Karpas-422 (cell line): ENCODE results near the gene NXF1. TPM values are rescaled to one million over a fixed set of nuclear protein-coding genes. Genes with fewer than 3 reads are reported as not detected.
A peak's percentile ranks its signal among the peaks of the same experiment; 100 is the strongest.

ENCODE experiments used
- DNase-seq: peaks from one replicate; pipeline ENCODE4 v3.0.0-alpha.2; 2015
- H2AFZ ChIP-seq: fragments of 200-600 bp; sonication (generic); 2 replicates; pipeline ENCODE4 v1.6.1; 2014; ENCODE audit warnings: antibody characterized with exemption, low read length, mixed read lengths
- H3K27ac ChIP-seq: fragments of 200-600 bp; sonication (generic); 2 replicates; pipeline ENCODE4 v1.5.1; 2014; ENCODE audit warnings: mild to moderate bottlenecking, low read length, moderate library complexity
- H3K27me3 ChIP-seq: fragments of 200-600 bp; sonication (generic); 2 replicates; pipeline ENCODE4 v1.6.1; 2014; ENCODE audit warnings: low read length, mixed read lengths
- H3K36me3 ChIP-seq: fragments of 200-600 bp; sonication (generic); 2 replicates; pipeline ENCODE4 v1.6.1; 2014; ENCODE audit warnings: low read length, mixed read lengths; ENCODE audit not compliant: insufficient read depth
- H3K4me1 ChIP-seq: fragments of 200-600 bp; sonication (generic); 2 replicates; pipeline ENCODE4 v1.6.1; 2014; ENCODE audit warnings: mild to moderate bottlenecking, low read length, mixed read lengths
- H3K4me2 ChIP-seq: fragments of 200-600 bp; sonication (generic); 2 replicates; pipeline ENCODE4 v1.6.1; 2014; ENCODE audit warnings: low read length, low read depth, mild to moderate bottlenecking; ENCODE audit not compliant: poor library complexity, severe bottlenecking
- H3K4me3 ChIP-seq: fragments of 200-600 bp; sonication (generic); 2 replicates; pipeline ENCODE4 v1.5.1; 2014; ENCODE audit warnings: mild to moderate bottlenecking, antibody characterized with exemption, low read length, mixed read lengths
- H3K79me2 ChIP-seq: fragments of 200-600 bp; sonication (generic); 2 replicates; pipeline ENCODE4 v1.6.1; 2014; ENCODE audit warnings: mild to moderate bottlenecking, low read length, mixed read lengths
- H3K9ac ChIP-seq: fragments of 200-600 bp; sonication (generic); 2 replicates; pipeline ENCODE4 v1.6.0; 2014; ENCODE audit warnings: low read length
- H3K9me2 ChIP-seq: fragments of 200-600 bp; sonication (generic), shearing (Covaris generic); replicated peaks from 2 replicates; pipeline ENCODE4 v1.6.0; 2014; ENCODE audit warnings: mild to moderate bottlenecking, low read length, moderate library complexity; ENCODE audit not compliant: insufficient read depth
- H3K9me3 ChIP-seq: fragments of 300-700, 200-600 bp; sonication (generic); 2 replicates; pipeline ENCODE4 v1.6.1; 2014; ENCODE audit warnings: low read length, mixed read lengths
- H4K20me1 ChIP-seq: fragments of 200-600 bp; sonication (generic); 2 replicates; pipeline ENCODE4 v1.6.1; 2014; ENCODE audit warnings: mild to moderate bottlenecking, antibody characterized with exemption, low read length, low read depth; ENCODE audit not compliant: insufficient read depth
- total RNA-seq: library from RNA; depleted of rRNA; stranded (reverse); fragments of >200 nt; shearing (Covaris generic); gene quantifications from 2 replicates; pipeline ENCODE4 v1.2.3, GENCODE V29; 2014; ENCODE audit warnings: low replicate concordance

Gene NXF1
- total RNA-seq, 1 experiment from 2014 or later = 37.5 TPM

DNA sequence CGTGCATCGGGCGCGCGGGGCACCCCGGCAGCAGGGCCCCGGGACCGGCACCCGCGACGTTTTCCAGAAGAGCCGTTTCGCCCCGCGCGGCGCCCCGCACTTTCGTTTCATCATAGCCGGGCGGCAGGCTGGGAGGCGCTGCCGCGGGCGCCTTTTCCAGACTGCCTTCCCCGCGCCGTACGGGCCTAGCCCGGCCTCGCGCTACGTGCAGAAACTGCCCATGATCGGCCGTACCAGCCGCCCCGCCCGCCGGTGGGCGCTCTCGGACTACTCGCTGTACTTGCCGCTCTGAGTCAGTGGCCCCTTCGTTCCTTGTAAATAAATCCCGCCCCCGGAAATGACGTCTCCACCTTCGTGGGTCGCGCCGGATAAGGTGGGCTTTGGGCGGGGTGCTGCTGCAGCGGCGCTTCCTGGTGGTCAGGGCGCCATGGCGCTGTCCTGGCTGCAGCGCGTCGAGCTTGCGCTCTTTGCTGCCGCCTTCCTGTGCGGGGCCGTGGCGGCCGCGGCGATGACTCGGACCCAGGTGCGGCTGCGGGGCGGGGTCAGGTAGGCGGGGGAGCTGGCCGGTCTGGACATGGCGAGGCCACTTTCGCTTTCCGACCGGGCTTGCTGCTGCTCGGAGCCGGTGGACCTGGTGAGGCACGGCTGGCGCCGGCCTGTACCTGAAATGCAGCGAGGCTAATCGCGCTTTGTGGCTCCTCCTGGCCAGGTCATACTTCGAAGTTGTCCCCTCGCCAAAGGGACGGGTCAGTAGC, 18.1 kb downstream of the NXF1 start, which contains the start of gene TMEM179B:
Gene TMEM179B, plus strand, starts transcription at position 398 of the 755 bp plus-strand sequence. Its CDS starts 30 bp downstream, at position 428.
- Histone ChIP-seq H3K9me2 (no peaks in the 10 kb centered on the region), H3K9ac (peak within 1 kb of the TSS; percentile 96), H3K4me3 (peak within 1 kb of the TSS; percentile 89), H3K79me2 (peaks cover 50% of the 10 kb centered on the region), H3K9me3 (no peaks in the 10 kb centered on the region), H3K27me3 (no peaks in the 10 kb centered on the region), H3K36me3 (peaks cover 10% of the 10 kb centered on the region; the same call in 1 of the 2 replicates), H3K4me1 (peaks cover 38% of the 10 kb centered on the region), H4K20me1 (no peaks in the 10 kb centered on the region; the same call in 1 of the 2 replicates), H3K4me2 (peak within 1 kb of the TSS; percentile 78), H2AFZ (no peak within 1 kb of the TSS), H3K27ac (peak within 1 kb of the TSS; percentile 70)
- DNase-seq = peak; percentile 100

- Histone ChIP-seq H3K27ac (peak overlapping the region; percentile 70), H3K4me2 (peak overlapping the region; percentile 78), H3K4me3 (peak overlapping the region; percentile 89), H2AFZ (no peak overlapping the region), H3K27me3 (no peaks in the 10 kb centered on the region), H3K36me3 (peaks cover 7% of the 10 kb centered on the region; the same call in 1 of the 2 replicates), H3K79me2 (peaks cover 47% of the 10 kb centered on the region), H4K20me1 (no peaks in the 10 kb centered on the region; the same call in 1 of the 2 replicates), H3K9ac (peak overlapping the region; percentile 96), H3K9me2 (no peaks in the 10 kb centered on the region), H3K4me1 (peaks cover 35% of the 10 kb centered on the region), H3K9me3 (no peaks in the 10 kb centered on the region)
- peak; percentile 94 for DNase-seq
These were observed 18.8 kb downstream of the NXF1 start for GRCh38 chr11:62786318-62787004.

- H3K27ac ChIP-seq = no peak overlapping the region
- H3K4me2 ChIP-seq = no peak overlapping the region
- no peaks in the 10 kb centered on the region for H3K9me3 ChIP-seq
- H3K27me3 ChIP-seq = no peaks in the 10 kb centered on the region
- H3K9me2 ChIP-seq = no peaks in the 10 kb centered on the region
- no peak overlapping the region for H3K4me3 ChIP-seq
- H3K9ac ChIP-seq = no peak overlapping the region
- no peak overlapping the region for H2AFZ ChIP-seq
- H3K79me2 ChIP-seq = peaks cover 11% of the 10 kb centered on the region
- peaks cover 8% of the 10 kb centered on the region for H3K4me1 ChIP-seq
- no peaks in the 10 kb centered on the region for H4K20me1 ChIP-seq
- H3K36me3 ChIP-seq = 0 out of 2 replicates have a peak, but pooled peaks cover 4% of the 10 kb centered on the region
- DNase-seq = no peak
These were observed 22.5 kb downstream of the NXF1 start for GRCh38 chr11:62782753-62783152.

- Histone ChIP-seq H3K79me2 (peaks cover 9% of the 10 kb centered on the region), H2AFZ (no peak overlapping the region), H4K20me1 (no peaks in the 10 kb centered on the region), H3K9me2 (no peaks in the 10 kb centered on the region), H3K27ac (no peak overlapping the region), H3K4me1 (peaks cover 3% of the 10 kb centered on the region; the same call in 1 of the 2 replicates), H3K9ac (no peak overlapping the region), H3K4me3 (no peak overlapping the region), H3K36me3 (0 out of 2 replicates have a peak, but pooled peaks cover 4% of the 10 kb centered on the region), H3K9me3 (no peaks in the 10 kb centered on the region), H3K4me2 (no peak overlapping the region), H3K27me3 (no peaks in the 10 kb centered on the region)
- no peak for DNase-seq
These were observed 26.8 kb downstream of the NXF1 start for GRCh38 chr11:62778441-62778840.

- no peak overlapping the region for H3K27ac ChIP-seq
These were observed 27.9 kb downstream of the NXF1 start for GRCh38 chr11:62777389-62777788.

DNA sequence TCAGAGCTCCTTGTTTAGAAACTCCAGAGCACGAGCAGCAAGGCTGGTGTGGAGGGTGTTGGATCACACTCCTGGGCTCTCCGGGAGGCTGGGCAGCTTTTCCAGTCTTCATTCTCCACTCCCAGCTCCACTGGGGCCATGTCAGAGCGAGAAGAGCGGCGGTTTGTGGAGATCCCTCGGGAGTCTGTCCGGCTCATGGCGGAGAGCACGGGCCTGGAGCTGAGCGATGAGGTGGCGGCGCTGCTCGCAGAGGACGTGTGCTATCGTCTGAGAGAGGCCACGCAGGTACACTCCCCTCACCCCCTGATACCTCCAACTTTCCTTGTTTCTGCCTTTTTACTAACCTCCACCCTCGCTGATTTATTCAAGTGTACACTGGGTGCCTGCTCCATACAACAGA, 29.6 kb downstream of the NXF1 start:
- no peaks in the 10 kb centered on the region for H3K36me3 ChIP-seq
- H3K4me1 ChIP-seq = peaks cover 19% of the 10 kb centered on the region
- H4K20me1 ChIP-seq = no peaks in the 10 kb centered on the region
- H3K27ac ChIP-seq = no peak overlapping the region
- H3K9ac ChIP-seq = no peak overlapping the region
- no peaks in the 10 kb centered on the region for H3K9me2 ChIP-seq
- DNase-seq = no peak
- H3K79me2 ChIP-seq = peaks cover 28% of the 10 kb centered on the region
- H3K4me2 ChIP-seq = no peak overlapping the region
- no peak overlapping the region for H3K4me3 ChIP-seq
- H3K9me3 ChIP-seq = no peaks in the 10 kb centered on the region
- H2AFZ ChIP-seq = no peak overlapping the region
- H3K27me3 ChIP-seq = no peaks in the 10 kb centered on the region

More at GRCh38 chr11:62777389-62777788, 27.9 kb downstream of the NXF1 start:
- no peaks in the 10 kb centered on the region for H3K36me3 ChIP-seq
- no peaks in the 10 kb centered on the region for H3K9me3 ChIP-seq
- no peak overlapping the region for H2AFZ ChIP-seq
- DNase-seq = no peak
- H3K27me3 ChIP-seq = no peaks in the 10 kb centered on the region
- peaks cover 7% of the 10 kb centered on the region for H3K4me1 ChIP-seq
- H3K4me3 ChIP-seq = no peak overlapping the region
- H3K9ac ChIP-seq = no peak overlapping the region
- no peaks in the 10 kb centered on the region for H3K9me2 ChIP-seq
- H3K79me2 ChIP-seq = peaks cover 18% of the 10 kb centered on the region
- H3K4me2 ChIP-seq = no peak overlapping the region
- no peaks in the 10 kb centered on the region for H4K20me1 ChIP-seq

GRCh38 chr11:62774407-62774806, 30.8 kb downstream of the NXF1 start:
- no peak overlapping the region for H3K4me3 ChIP-seq
- H2AFZ ChIP-seq = no peak overlapping the region
- H4K20me1 ChIP-seq = no peaks in the 10 kb centered on the region
- no peaks in the 10 kb centered on the region for H3K9me3 ChIP-seq
- H3K27ac ChIP-seq = no peak overlapping the region
- no peaks in the 10 kb centered on the region for H3K27me3 ChIP-seq
- no peaks in the 10 kb centered on the region for H3K9me2 ChIP-seq
- H3K4me1 ChIP-seq = peaks cover 28% of the 10 kb centered on the region
- H3K79me2 ChIP-seq = peaks cover 28% of the 10 kb centered on the region
- no peaks in the 10 kb centered on the region for H3K36me3 ChIP-seq
- no peak overlapping the region for H3K9ac ChIP-seq
- no peak for DNase-seq
- no peak overlapping the region for H3K4me2 ChIP-seq
